Activated naive CD4-positive, alpha-beta T cell (primary cell): Measurements from ENCODE around the gene TAX1BP3.

Source experiments
- DNase-seq, 4 experiments: peaks; one replicate each; lab custom pipeline; 2025; lab: John Stamatoyannopoulos, UW

TAX1BP3 gene

GRCh38 chr17:3657874-3658783 lies 10.2 kb downstream of the TAX1BP3 start:
- DNase-seq = no peak

GRCh38 chr17:3657588-3657869 lies 10.8 kb downstream of the TAX1BP3 start:
- DNase-seq = no peak

- no peak for DNase-seq
Observed at GRCh38 chr17:3656755-3657587, 11.4 kb downstream of the TAX1BP3 start.

GRCh38 chr17:3656353-3656752 lies 12.0 kb downstream of the TAX1BP3 start:
- DNase-seq = no peak

- no peak for DNase-seq
Observed at GRCh38 chr17:3655766-3656165, 12.6 kb downstream of the TAX1BP3 start.

- peak in 1 of 4 experiments; percentile 23 for DNase-seq
Observed at GRCh38 chr17:3647769-3648555, 20.4 kb downstream of the TAX1BP3 start.

- DNase-seq = no peak
Observed at GRCh38 chr17:3647251-3647650, 21.1 kb downstream of the TAX1BP3 start.

GRCh38 chr17:3645310-3645709 lies 23.1 kb downstream of the TAX1BP3 start:
- no peak for DNase-seq

GRCh38 chr17:3643889-3644349 lies 24.5 kb downstream of the TAX1BP3 start:
- DNase-seq = no peak

GRCh38 chr17:3641717-3642486 lies 26.5 kb downstream of the TAX1BP3 start:
- DNase-seq = no peak

- no peak for DNase-seq
Observed at GRCh38 chr17:3641014-3641413, 27.4 kb downstream of the TAX1BP3 start.

GRCh38 chr17:3639981-3640596 lies 28.3 kb downstream of the TAX1BP3 start:
- no peak for DNase-seq

GRCh38 chr17:3636908-3637373 lies 31.4 kb downstream of the TAX1BP3 start:
- no peak for DNase-seq

- peak; percentile 77 to 92 (median 86) for DNase-seq
Observed at GRCh38 chr17:3636154-3636907, 32.0 kb downstream of the TAX1BP3 start, which contains the start of the genes CTNS and SHPK. TSS of gene CTNS (plus strand) at chr17:3636760. CDS start at chr17:3640207, 3,447 bp downstream. TSS of gene SHPK (minus strand) at chr17:3636250. CDS start at chr17:3636219, 31 bp downstream.

GRCh38 chr17:3635474-3636153 lies 32.8 kb downstream of the TAX1BP3 start:
- no peak for DNase-seq

- DNase-seq = no peak
Observed at GRCh38 chr17:3632287-3632686, 36.1 kb downstream of the TAX1BP3 start.

GRCh38 chr17:3630781-3631180 lies 37.6 kb downstream of the TAX1BP3 start:
- DNase-seq = no peak

GRCh38 chr17:3627769-3628167 lies 40.6 kb downstream of the TAX1BP3 start:
- DNase-seq = no peak
